ACC112 (cell line): Measurements from ENCODE around the gene SLC9A7.

Source experiments
- H2AFZ ChIP-seq: fragments of 200-600 bp; sonication (generic); one replicate; pipeline ENCODE4 v1.6.0; 2017; ENCODE audit warnings: antibody characterized with exemption, low read length; ENCODE audit not compliant: unreplicated experiment
- H3K27ac ChIP-seq: fragments of 200-600 bp; sonication (generic); 2 replicates; pipeline ENCODE4 v1.5.1; 2014; ENCODE audit warnings: low read depth, mild to moderate bottlenecking, antibody characterized with exemption, low read length, moderate library complexity
- H3K27me3 ChIP-seq: fragments of 200-600 bp; sonication (generic); 2 replicates; pipeline ENCODE4 v1.6.1; 2014; ENCODE audit warnings: mild to moderate bottlenecking, antibody characterized with exemption, low read length, moderate library complexity, mixed read lengths; ENCODE audit not compliant: insufficient read depth
- H3K36me3 ChIP-seq: fragments of 200-600 bp; sonication (generic); 2 replicates; pipeline ENCODE4 v1.6.1; 2016; ENCODE audit warnings: mild to moderate bottlenecking, antibody characterized with exemption, low read length, moderate library complexity, mixed read lengths; ENCODE audit not compliant: insufficient read depth
- H3K4me1 ChIP-seq: fragments of 200-600 bp; sonication (generic); one replicate; pipeline ENCODE4 v1.6.1; 2016; ENCODE audit warnings: low read length, mixed read lengths; ENCODE audit not compliant: insufficient read depth, unreplicated experiment, control insufficient read depth
- H3K4me3 ChIP-seq: fragments of 200-600 bp; sonication (generic); 2 replicates; pipeline ENCODE4 v1.5.1; 2014; ENCODE audit warnings: mild to moderate bottlenecking, low read depth, low read length
- H3K79me2 ChIP-seq: fragments of 200-600 bp; sonication (generic); one replicate; pipeline ENCODE4 v1.6.0; 2016; ENCODE audit warnings: low read length; ENCODE audit not compliant: control insufficient read depth, unreplicated experiment, insufficient read depth

The SLC9A7 gene

DNA sequence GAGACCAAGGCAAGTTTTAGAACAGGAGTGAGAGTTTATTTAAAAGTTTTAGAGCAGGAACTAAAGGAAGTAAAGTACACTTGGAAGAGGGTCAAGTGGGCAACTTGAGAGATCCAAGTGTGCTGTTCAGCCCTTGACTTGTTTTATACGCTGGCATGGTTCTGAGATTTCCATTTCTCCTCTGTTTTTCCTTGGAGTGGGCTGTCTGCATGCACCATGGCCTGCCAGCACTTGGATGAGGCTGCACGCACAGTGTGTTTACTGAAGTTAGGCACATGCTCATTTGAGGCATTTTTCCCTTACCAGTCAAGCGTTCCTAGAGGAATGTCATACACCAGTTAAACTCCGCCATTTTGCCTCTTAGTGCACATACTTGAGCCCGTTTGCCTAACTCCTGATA lies 205.0 kb downstream of the SLC9A7 start:
- H3K79me2 ChIP-seq: peaks cover 8% of the 10 kb centered on the region
- H3K4me1 ChIP-seq: peaks cover 3% of the 10 kb centered on the region
- peaks cover 2% of the 10 kb centered on the region; the same call in 1 of the 2 replicates for H3K36me3 ChIP-seq
- no peaks in the 10 kb centered on the region for H3K27me3 ChIP-seq
- H2AFZ ChIP-seq: no peak overlapping the region
- H3K4me3 ChIP-seq: no peak overlapping the region
- H3K27ac ChIP-seq: no peak overlapping the region

- H3K79me2 ChIP-seq: peaks cover 30% of the 10 kb centered on the region
- peaks cover 11% of the 10 kb centered on the region for H3K4me1 ChIP-seq
- no peaks in the 10 kb centered on the region for H3K27me3 ChIP-seq
- H2AFZ ChIP-seq: no peak overlapping the region
- no peak overlapping the region for H3K4me3 ChIP-seq
- peaks cover 2% of the 10 kb centered on the region; the same call in 1 of the 2 replicates for H3K36me3 ChIP-seq
- peak overlapping the region; percentile 32; the same call in 1 of the 2 replicates for H3K27ac ChIP-seq
These were observed 207.3 kb downstream of the SLC9A7 start for GRCh38 chrX:46551494-46552128.

DNA sequence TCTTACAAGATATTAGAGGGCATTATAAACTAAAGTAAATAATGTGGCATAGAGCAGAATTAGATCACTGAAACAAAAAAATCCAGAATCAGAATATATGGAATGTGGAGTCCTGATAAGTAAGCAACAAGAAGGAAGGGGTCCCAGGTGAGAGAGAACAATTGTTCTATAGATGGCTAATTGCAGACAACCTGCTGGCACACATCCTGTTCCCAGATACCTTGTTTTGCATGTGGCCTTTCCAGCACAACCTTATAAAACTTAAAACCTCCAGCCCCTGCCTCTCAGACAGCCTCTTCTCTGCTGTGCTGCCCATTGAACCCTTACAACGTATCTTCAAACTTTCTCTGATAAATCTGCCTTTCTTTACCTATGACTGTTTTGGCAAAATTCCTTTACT lies 209.0 kb downstream of the SLC9A7 start:
- H3K27ac ChIP-seq: no peak overlapping the region
- H3K36me3 ChIP-seq: peaks cover 2% of the 10 kb centered on the region; the same call in 1 of the 2 replicates
- H2AFZ ChIP-seq: no peak overlapping the region
- H3K4me3 ChIP-seq: no peak overlapping the region
- H3K4me1 ChIP-seq: peaks cover 11% of the 10 kb centered on the region
- peaks cover 41% of the 10 kb centered on the region for H3K79me2 ChIP-seq
- H3K27me3 ChIP-seq: no peaks in the 10 kb centered on the region
